G401.6 (cell line): Measurements from ENCODE around the gene SRF.
A peak's percentile ranks its signal among the peaks of the same experiment; 100 is the strongest.

Experiments used
- FAIRE-seq: peaks from 2 replicates; lab custom pipeline; 2012; peaks lifted over from hg19 to GRCh38; lab: Jason Lieb, UNC

SRF gene

GRCh38 chr6:43147691-43148477 is 23.2 kb upstream of the SRF start:
- FAIRE-seq = no peak

- FAIRE-seq = no peak
Observed at GRCh38 chr6:43149265-43149664, 21.8 kb upstream of the SRF start.

GRCh38 chr6:43150051-43150751 is 20.9 kb upstream of the SRF start:
- no peak for FAIRE-seq

- FAIRE-seq = no peak
Observed at GRCh38 chr6:43159599-43159998, 11.5 kb upstream of the SRF start.

- FAIRE-seq = peak; percentile 13
Observed at GRCh38 chr6:43163899-43164298, 7.2 kb upstream of the SRF start.

- FAIRE-seq = no peak
Observed at GRCh38 chr6:43170417-43170930, 595 bp upstream of the SRF start.

GRCh38 chr6:43171707-43172103 is 636 bp downstream of the SRF start:
- FAIRE-seq = no peak

- no peak for FAIRE-seq
Observed at GRCh38 chr6:43172104-43173007, 1.3 kb downstream of the SRF start.

GRCh38 chr6:43173591-43174262 is 2.7 kb downstream of the SRF start:
- FAIRE-seq = no peak

- peak; percentile 97 for FAIRE-seq
Observed at GRCh38 chr6:43174263-43175112, 3.4 kb downstream of the SRF start.

GRCh38 chr6:43175676-43176422 is 4.8 kb downstream of the SRF start:
- no peak for FAIRE-seq

GRCh38 chr6:43176423-43176786 is 5.3 kb downstream of the SRF start:
- no peak for FAIRE-seq

- FAIRE-seq = no peak
Observed at GRCh38 chr6:43178150-43178549, 7.1 kb downstream of the SRF start.

- no peak for FAIRE-seq
Observed at GRCh38 chr6:43178951-43179830, 8.1 kb downstream of the SRF start.

- no peak for FAIRE-seq
Observed at GRCh38 chr6:43180058-43180457, 9.0 kb downstream of the SRF start.

- FAIRE-seq = no peak
Observed at GRCh38 chr6:43180985-43181384, 9.9 kb downstream of the SRF start.

GRCh38 chr6:43181621-43181941 is 10.5 kb downstream of the SRF start:
- FAIRE-seq = no peak

- no peak for FAIRE-seq
Observed at GRCh38 chr6:43181942-43182860, 11.1 kb downstream of the SRF start, which contains the start of gene CUL9. TSS of gene CUL9 (plus strand) at chr6:43182196. CDS start at chr6:43184311, 2,115 bp downstream.
